ENCODE results near the gene CACNA2D1. TPM values are rescaled to one million over a fixed set of nuclear protein-coding genes. Genes with fewer than 3 reads are reported as not detected.

Gene CACNA2D1
- total and polyA plus RNA-seq, 12 donors, result 10.5 to 60.9 (median 35.9) TPM

DNA sequence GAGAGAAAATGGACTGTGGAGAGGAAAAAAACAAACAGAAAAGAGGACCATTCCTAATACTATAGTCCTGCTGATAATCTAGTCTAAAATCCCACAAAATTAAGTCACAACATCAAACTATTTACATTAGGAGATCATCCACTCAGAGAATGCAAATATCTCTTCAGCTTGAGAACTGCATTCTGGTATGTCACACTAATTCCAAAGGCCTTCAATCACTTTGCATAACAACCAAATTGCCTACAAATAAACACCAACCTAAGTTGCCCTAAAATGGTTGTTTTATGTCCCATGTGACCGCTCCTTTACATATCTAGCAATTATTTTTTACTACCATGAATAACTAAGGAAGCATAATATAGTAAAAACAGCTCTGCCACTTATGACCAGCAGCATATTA is 264.3 kb downstream of the CACNA2D1 start:
- Histone ChIP-seq H3K27me3 (no peaks in the 10 kb centered on the region), H3K4me1 (replicated peaks in 1 of 2) (no peaks in the 10 kb centered on the region), H3K36me3 (replicated peaks in 1 of 2) (no peaks in the 10 kb centered on the region), H3K4me3 (no peak overlapping the region), H3K27ac (no peak overlapping the region), H3K9me3 (replicated peaks in 1 of 3) (no peaks in the 10 kb centered on the region)
- intact Hi-C loops (cut with DNase I), result no loop called here
- no peak for DNase-seq
- 85 to 100% (median 94%) methylated on average over 1 of the region's 1 CpG for WGBS, 4 donors
- TF ChIP-seq CTCF (IDR thresholded peaks at IDR 0.05) (no peak), POLR2A (IDR thresholded peaks at IDR 0.05) (no peak)

- Histone ChIP-seq H3K9me3 (replicated peaks in 1 of 3) (no peaks in the 10 kb centered on the region), H3K4me1 (replicated peaks in 1 of 2) (no peaks in the 10 kb centered on the region), H3K27ac (no peak overlapping the region), H3K27me3 (no peaks in the 10 kb centered on the region), H3K4me3 (no peak overlapping the region), H3K36me3 (replicated peaks in 1 of 2) (no peaks in the 10 kb centered on the region)
- no peak for TF ChIP-seq CTCF (IDR thresholded peaks at IDR 0.05)
- no peak for TF ChIP-seq POLR2A (IDR thresholded peaks at IDR 0.05)
- no peak for DNase-seq
- whole genome bisulfite sequencing, 4 donors, result 64 to 85% (median 70%) methylated on average over 2 of the region's 2 CpGs
- intact Hi-C loops (cut with DNase I), result no loop called here
These were observed 268.3 kb downstream of the CACNA2D1 start for GRCh38 chr7:82175319-82175718.

- 71 to 88% (median 86%) methylated on average over 4 of the region's 4 CpGs for WGBS, 4 donors
- no peaks in the 10 kb centered on the region for H3K4me1 ChIP-seq (replicated peaks in 1 of 2)
- no peaks in the 10 kb centered on the region for H3K27me3 ChIP-seq
- no peak for DNase-seq
- H3K9me3 ChIP-seq (replicated peaks in 1 of 3), result no peaks in the 10 kb centered on the region
- intact Hi-C loops (cut with DNase I), result no loop called here
- H3K36me3 ChIP-seq (replicated peaks in 1 of 2), result no peaks in the 10 kb centered on the region
- no peak overlapping the region for H3K27ac ChIP-seq
- TF ChIP-seq CTCF (IDR thresholded peaks at IDR 0.05), result no peak
- no peak for TF ChIP-seq POLR2A (IDR thresholded peaks at IDR 0.05)
- no peak overlapping the region for H3K4me3 ChIP-seq
These were observed 270.1 kb downstream of the CACNA2D1 start for GRCh38 chr7:82173400-82174021.

DNA sequence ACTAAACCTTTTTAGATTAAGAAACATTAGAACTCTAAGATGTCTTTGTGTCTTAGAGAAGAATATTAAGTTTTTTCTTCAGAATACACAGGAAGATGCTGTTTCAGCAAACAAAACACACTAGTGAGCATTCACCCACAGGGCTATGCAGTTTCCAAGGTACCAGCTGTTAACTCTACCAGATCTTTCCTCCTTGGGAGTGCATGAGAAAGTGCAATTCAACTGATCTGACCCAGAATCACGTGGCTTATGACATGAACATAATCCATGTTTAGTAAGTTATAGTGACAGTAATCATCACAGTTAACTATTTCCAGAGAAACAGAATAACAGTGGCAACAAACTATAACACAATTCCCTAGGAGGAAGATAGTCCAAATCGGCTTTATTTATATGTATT is 270.7 kb downstream of the CACNA2D1 start:
- Histone ChIP-seq H3K4me3 (no peak overlapping the region), H3K36me3 (replicated peaks in 1 of 2) (no peaks in the 10 kb centered on the region), H3K27me3 (no peaks in the 10 kb centered on the region), H3K27ac (no peak overlapping the region), H3K9me3 (replicated peaks in 1 of 3) (no peaks in the 10 kb centered on the region), H3K4me1 (replicated peaks in 1 of 2) (no peaks in the 10 kb centered on the region)
- TF ChIP-seq POLR2A (IDR thresholded peaks at IDR 0.05) (no peak), CTCF (IDR thresholded peaks at IDR 0.05) (no peak)
- intact Hi-C loops (cut with DNase I), result no loop called here
- 50 to 63% (median 58%) methylated on average over 2 of the region's 2 CpGs for WGBS, 4 donors
- DNase-seq, result no peak
